EH (cell line): ENCODE data around the gene CD80.

ENCODE experiments used
- DNase-seq: peaks from one replicate; pipeline ENCODE4 v3.0.0-alpha.2; 2015; ENCODE audit warnings: low read depth

The CD80 gene

DNA sequence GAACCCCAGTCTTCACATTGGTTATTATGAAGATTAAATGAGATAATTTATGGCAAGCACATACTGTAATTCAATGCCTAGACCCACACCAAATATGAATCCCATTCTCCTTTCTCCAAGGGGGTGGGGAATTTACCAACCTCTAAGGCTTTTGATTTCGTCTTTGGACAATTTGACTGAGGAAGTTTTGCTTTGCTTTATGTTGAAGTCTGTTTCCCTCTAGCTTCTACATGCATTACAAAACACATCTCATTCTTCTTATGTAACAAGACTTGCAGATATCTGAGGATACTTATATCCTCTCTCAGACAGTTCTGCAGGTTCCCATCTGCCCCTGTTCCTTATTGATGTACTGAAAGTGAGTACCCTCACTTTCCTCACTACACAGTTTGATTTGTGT lies 12.2 kb downstream of the CD80 start:
- no peak for DNase-seq

DNA sequence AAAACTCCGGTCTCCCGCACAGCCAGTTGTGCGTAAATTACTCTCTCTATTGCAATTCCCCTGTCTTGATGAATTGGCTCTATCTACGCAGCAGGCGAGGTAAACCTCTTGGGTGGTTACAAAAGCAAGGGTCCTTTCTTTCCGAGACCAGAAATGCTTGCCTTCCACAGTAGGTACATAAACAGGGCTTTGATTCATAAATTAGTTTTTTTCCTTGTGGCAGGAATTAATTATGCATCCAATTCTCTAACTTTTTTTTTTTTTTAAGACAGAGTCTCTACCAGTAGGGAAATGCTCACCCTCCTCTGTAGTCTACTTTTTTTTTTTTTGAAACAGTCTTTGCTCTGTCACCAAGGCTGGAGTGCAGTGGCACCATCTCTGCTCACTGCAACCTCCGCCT lies 16.3 kb downstream of the CD80 start:
- DNase-seq: no peak

DNA sequence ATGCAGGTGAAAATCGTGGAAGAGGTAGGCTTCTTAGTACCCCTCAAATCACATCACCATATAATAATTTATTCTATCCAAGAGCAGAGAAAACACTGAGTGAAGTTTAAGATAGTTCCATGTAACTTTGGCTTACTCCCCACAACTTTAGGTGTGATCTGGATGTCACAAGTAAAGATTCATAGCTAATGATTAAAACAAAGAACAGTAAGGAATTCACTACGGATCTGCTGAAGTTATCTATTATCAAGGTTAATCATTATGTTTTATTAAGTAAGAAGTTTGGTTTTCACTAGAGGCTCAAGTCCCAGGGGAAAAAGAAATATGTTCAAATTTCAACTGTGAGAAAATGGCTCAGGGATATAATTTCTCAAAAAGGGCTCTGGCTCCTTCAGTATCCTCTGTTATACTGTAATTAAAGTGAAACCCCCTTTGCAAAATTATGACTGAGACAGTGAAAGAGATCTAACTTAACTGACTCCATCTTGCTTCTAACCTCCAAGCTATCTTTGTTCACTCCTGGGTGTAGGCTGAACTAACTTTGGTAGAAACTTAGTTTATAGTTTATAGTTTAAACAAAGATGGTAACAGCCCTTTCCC lies 17.1 kb downstream of the CD80 start:
- DNase-seq: no peak

DNA sequence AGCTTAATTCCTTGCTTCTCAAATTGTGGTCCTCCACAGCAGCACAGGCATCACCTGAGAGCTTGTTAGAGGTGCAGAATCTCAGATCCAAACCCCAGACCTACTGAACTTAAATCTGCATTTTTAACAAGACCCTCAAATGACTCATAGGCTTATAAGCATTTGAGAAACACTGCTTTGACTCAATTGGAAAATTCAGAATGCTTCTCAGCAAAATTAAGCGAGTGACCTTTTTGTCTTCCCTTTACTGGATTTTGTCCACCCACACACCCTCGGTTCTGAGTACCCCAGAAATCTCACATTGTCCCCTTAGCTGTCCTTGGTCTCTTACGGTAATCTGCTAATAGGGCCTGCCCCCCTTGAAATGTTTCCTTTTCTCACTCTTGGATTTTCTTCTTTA lies 17.9 kb downstream of the CD80 start:
- DNase-seq: no peak

- no peak for DNase-seq
These were observed 20.6 kb downstream of the CD80 start for GRCh38 chr3:119538772-119539171.

DNA sequence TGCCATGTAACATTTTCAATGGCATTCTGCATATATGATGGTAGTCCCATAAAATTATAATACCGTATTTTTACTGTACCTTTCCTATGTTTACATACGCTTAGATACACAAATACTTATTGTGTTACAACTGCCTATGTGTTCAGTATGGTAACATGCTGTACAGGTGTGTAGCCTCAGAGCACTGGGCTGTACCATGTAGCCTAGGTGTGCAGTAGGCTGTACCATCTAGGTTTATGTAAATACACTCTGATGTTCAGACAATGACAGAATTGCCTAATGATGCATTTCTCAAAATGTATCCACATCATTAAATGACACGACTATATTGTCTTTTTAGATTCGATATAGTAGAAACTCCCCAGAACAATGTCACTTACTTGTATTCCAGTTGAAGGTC lies 22.7 kb downstream of the CD80 start:
- DNase-seq: no peak

DNA sequence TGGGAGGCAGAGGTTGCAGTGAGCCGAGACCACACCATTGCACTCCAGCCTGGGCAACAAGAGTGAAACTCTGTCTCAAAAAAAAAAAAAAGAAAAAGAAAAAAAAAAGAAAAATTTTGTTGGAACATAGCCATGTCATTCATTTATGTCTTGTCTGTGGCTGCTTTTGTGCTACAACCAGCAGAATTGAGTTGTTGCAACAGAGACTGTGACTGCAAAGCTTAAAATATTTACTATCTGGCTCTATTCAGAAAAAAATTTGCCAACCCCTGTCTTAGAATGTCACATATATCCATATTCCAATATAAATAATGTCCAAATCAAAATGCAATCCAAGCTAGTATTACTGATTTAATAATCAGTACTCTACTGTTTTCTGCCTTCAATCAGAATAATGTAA lies 25.1 kb downstream of the CD80 start:
- no peak for DNase-seq

GRCh38 chr3:119531151-119531550 lies 28.3 kb downstream of the CD80 start:
- DNase-seq: no peak

GRCh38 chr3:119530456-119530855 lies 29.0 kb downstream of the CD80 start:
- no peak for DNase-seq

DNA sequence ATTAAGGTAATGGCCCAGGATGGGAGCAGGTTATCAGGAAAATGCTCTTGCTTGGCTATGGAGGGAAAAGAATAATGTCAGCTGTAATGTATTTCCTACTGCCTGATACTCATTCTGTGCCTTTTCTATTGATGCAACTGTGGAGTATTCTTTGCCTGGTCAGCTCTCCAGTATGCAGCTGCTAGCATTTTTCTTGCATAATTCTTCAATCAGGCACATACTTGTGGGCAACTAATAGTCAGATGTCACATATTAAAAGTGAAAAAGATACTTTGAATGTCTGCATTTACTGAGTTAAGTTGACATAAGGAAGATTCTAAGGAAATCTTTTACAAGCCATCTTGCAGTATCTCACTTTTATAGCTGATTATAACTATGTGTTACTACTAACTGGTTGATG lies 29.5 kb downstream of the CD80 start:
- peak; percentile 86 for DNase-seq

DNA sequence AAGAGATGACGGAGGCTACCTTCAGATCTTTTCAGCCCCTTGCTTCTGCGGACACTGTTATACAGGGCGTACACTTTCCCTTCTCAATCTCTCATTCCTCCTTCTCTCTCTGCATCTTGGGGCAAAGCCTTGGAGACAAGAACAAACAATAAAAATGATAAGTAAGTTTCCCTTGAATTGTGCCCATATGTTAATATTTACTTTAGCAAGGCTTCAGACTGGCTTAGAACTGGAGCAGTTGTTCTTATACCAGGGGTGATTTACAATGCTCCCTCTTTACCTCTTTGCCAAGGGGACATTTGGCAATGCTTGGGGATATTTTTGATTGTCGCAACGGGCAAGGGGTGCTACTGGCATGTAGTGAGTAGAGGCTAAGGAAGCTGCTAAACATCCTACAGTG lies 31.7 kb downstream of the CD80 start:
- no peak for DNase-seq

DNA sequence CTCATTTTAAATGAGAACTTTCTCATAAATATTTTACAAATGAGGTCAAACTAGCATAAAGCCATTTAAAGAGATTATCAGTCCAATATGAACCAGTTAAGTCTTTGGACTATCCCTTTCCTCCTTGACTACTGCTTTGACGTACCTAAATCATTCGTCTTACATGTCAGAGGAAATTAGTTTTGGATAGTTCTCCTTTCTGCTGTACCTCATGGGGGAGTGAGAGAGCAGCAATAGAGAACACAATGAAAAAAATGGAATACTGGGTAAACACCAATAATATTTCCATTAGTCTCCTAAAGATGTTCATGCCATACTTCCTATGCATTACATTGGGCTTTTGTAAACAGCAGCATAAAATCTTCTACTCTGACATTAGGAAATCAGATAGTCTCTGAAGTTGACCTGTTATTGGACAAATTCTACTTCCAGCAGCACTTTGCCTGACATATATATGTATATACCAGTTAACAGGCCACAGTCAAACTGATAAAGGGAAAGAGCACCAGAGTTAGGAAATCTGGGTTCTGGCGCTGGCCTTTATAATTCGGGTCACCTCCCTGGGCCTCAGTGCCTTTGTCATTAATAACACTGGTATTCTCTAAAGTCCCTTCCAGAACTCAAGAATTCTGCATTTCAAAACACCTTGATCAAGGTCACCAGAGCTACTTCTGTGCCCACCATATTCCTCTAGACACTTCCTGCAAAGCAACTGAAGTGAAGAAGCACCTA lies 34.3 kb downstream of the CD80 start:
- peak; percentile 25 for DNase-seq

DNA sequence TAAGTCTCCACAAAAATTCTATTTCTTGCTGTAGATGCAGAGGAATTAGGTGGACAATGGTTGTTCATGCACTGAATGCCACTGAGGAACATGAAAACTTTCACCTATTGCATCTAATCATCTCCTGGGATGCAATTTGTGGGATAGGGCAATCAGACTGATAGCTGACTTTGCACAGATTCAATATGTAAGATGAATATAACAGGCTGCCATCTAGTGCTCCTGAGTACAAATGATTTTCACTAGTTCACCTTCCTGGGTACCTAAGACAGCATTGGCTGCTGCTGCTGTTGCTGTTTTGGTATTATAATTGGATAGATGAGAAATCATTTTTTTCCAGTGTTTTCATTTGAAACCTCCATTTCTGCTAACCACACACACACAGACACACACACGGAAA lies 41.4 kb downstream of the CD80 start:
- no peak for DNase-seq

DNA sequence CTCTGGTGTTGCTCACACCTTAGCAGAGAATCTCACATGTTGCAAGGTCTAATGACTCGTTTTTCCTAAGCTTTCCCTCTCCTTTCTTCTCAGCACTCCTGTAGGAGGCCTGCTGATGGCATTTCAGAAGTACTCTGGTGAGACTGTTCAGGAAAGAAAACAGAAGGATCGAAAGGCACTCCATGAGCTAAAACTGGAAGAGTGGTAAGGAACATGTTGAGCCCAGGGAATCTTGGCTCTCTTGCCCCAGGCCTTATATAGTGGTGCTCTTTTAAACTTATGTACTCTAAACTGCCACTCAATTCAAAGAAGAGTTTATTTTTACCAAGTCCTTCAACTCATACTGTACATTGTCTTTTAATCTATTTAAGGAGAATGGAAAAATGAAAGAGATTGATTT lies 42.3 kb downstream of the CD80 start:
- DNase-seq: no peak

- DNase-seq: no peak
These were observed 44.8 kb downstream of the CD80 start for GRCh38 chr3:119514637-119515036.

DNA sequence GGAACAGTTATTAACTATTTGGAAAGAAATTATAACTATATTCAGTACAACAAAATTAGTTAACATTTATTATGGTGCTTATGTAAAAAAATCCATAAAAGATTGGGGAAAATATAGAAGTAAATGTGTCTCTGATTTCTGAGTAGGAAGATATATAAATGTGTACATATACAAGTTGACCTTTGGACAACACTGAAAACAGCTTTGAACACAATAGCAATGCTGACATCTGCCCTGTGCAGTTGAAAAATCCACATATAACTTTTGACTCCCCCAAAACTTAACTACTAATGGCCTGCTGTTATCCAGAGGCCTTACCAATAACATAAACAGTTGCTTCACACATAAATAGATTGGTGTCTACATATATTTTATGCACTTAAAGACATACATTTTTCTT lies 48.7 kb downstream of the CD80 start:
- no peak for DNase-seq

GRCh38 chr3:119508172-119508845 lies 51.1 kb downstream of the CD80 start:
- no peak for DNase-seq

DNA sequence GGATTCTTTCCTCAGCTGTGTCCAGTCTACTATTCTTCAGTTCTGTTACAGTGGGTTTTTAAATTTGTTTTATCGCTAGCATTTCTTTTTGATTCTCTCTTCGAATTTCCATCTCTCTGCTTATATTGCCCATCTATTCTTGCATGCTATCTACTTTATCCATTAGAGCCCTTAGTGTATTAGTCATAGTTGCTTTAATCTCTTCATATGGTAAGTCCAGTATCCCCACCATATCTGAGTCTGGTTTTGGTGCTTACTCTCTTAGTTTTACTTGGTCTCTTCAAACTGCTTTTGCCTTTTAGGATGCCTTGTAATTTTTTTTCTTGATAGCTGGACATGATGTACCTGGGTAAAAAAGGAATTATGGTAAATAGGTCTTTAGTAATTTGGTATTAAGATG lies 52.0 kb downstream of the CD80 start:
- DNase-seq: no peak

GRCh38 chr3:119506631-119507030 lies 52.8 kb downstream of the CD80 start:
- no peak for DNase-seq

GRCh38 chr3:119500901-119501300 lies 58.5 kb downstream of the CD80 start:
- DNase-seq: no peak

DNA sequence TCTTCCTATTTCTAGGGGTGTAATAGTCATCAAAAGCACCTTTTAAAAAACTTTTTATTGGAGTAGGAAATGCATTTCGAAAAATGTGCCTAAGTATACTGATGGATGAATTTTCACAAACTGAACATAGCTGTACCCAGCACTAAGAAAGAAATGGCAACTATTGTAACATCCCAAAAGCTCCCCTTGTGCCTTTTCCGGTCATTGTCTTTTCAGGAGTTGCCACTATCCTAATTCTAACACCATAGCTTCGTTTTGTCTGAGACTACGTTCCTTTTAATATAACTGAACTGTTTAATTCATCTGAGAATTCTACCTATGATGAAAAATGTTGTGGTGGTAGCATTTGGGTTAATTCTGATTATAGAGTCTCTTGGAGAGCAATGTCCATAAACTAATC lies 59.1 kb downstream of the CD80 start:
- DNase-seq: no peak

GRCh38 chr3:119498186-119499011 lies 61.0 kb downstream of the CD80 start, which contains the start of gene TIMMDC1:
TIMMDC1 (plus strand) TSS chr3:119498547; CDS start chr3:119498734, 187 bp downstream.
- DNase-seq: peak; percentile 97

DNA sequence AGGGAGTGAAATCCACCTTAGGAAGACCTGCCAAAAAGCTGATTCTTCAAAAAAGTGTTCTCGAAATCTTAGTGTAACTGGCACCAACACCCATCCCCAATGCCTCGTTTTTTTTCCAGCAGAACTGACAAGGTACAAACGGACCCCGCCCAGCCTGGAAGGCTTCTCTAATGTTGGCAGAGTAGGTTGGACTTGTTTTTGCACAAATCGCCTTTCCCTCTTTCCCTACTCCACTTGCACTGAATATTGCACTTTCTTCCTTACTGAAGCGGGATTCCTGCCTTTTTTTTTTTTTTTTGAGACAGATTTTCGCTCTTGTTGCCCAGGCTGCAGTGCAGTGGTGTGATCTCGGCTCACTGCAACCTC lies 61.6 kb downstream of the CD80 start:
- DNase-seq: peak; percentile 28
